NB4 (cell line): ENCODE results near the gene ARRDC1.

Experiments used
- MYC ChIP-seq: IDR thresholded peaks from 2 replicates; pipeline ENCODE4 v1.6.1; 2011; ENCODE audit warnings: low read depth, low read length
- TF ChIP-seq, protein P1 (sequence below): IDR thresholded peaks from one replicate; pipeline ENCODE4 v1.5.1; 2012; ENCODE audit warnings: low read depth, low read length

DNA sequence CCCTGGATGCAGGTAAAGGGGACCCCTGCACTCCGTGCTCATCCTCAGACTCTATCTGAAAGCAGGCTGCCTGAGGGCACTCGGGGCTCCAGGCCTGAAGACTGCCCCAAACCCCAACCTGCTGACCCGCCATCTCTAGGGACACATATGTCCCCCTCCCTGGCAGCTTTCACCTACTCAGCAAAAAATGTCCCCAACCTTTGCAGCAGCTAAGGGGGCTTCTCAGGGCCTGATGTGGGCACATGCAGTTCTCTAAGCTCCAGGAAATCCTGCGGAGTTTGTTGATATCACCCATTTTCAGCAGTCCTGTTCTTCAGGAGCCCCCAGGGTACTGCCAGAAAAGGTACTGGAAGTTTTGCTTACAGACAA, 24.5 kb upstream of the ARRDC1 start:
- TF ChIP-seq, protein P1, sequence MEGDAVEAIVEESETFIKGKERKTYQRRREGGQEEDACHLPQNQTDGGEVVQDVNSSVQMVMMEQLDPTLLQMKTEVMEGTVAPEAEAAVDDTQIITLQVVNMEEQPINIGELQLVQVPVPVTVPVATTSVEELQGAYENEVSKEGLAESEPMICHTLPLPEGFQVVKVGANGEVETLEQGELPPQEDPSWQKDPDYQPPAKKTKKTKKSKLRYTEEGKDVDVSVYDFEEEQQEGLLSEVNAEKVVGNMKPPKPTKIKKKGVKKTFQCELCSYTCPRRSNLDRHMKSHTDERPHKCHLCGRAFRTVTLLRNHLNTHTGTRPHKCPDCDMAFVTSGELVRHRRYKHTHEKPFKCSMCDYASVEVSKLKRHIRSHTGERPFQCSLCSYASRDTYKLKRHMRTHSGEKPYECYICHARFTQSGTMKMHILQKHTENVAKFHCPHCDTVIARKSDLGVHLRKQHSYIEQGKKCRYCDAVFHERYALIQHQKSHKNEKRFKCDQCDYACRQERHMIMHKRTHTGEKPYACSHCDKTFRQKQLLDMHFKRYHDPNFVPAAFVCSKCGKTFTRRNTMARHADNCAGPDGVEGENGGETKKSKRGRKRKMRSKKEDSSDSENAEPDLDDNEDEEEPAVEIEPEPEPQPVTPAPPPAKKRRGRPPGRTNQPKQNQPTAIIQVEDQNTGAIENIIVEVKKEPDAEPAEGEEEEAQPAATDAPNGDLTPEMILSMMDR, result no peak
- no peak for TF ChIP-seq MYC
